Natural killer cell (primary cell): ENCODE measurements around the gene FRAS1. TPM values are rescaled to one million over a fixed set of nuclear protein-coding genes. Genes with fewer than 3 reads are reported as not detected.

Source experiments
- ATAC-seq, 3 donors: fragments of 150-1000 bp in 2 of 3; fragments of 200-7000 bp in 1 of 3; cut with Tn5 transposase; 1 replicate in 1 of 3; 2 replicates in 2 of 3; pipeline ENCODE4 v1.10.0; 2021; ENCODE audit warnings: mild to moderate bottlenecking in 2 of 3, moderate library complexity in 2 of 3
- DNase-seq, 2 donors: peaks; one replicate each; pipeline versions ENCODE4 v3.0.0 to v3.0.0-alpha.2; 2013 to 2021; ENCODE audit warnings: mixed read lengths in 1 of 2
- H3K27ac ChIP-seq: one replicate; pipeline ENCODE4 v1.5.1; 2013; ENCODE audit warnings: mild to moderate bottlenecking, low read length
- H3K27me3 ChIP-seq: one replicate; pipeline ENCODE4 v1.6.1; 2013; ENCODE audit warnings: low read length; ENCODE audit not compliant: control insufficient read depth, insufficient read depth
- H3K36me3 ChIP-seq: one replicate; pipeline ENCODE4 v1.6.1; 2013; ENCODE audit warnings: low read length; ENCODE audit not compliant: control insufficient read depth, insufficient read depth
- H3K4me1 ChIP-seq: one replicate; pipeline ENCODE4 v1.6.1; 2013; ENCODE audit warnings: low read length; ENCODE audit not compliant: control insufficient read depth, insufficient read depth
- H3K4me3 ChIP-seq: one replicate; pipeline ENCODE4 v1.5.1; 2013; ENCODE audit warnings: low read length
- H3K9me3 ChIP-seq: one replicate; pipeline ENCODE4 v1.6.1; 2013; ENCODE audit warnings: low read length; ENCODE audit not compliant: control insufficient read depth, insufficient read depth
- H3K27ac Mint-ChIP-seq, 2 donors: one replicate each; pipeline ENCODE4 v1.8.0; 2022; ENCODE audit warnings: mild to moderate bottlenecking in 2 of 2, mixed read lengths in 2 of 2, moderate library complexity in 1 of 2
- H3K27me3 Mint-ChIP-seq, 2 donors: one replicate each; pipeline ENCODE4 v1.8.0; 2022; ENCODE audit warnings: low read depth in 2 of 2, mixed read lengths in 2 of 2
- H3K36me3 Mint-ChIP-seq: one replicate; pipeline ENCODE4 v1.8.0; 2022; ENCODE audit warnings: mixed read lengths
- H3K4me1 Mint-ChIP-seq, 2 donors: one replicate each; pipeline ENCODE4 v1.8.0; 2022; ENCODE audit warnings: mixed read lengths in 2 of 2
- H3K4me3 Mint-ChIP-seq: one replicate; pipeline ENCODE4 v1.8.0; 2022; ENCODE audit warnings: mild to moderate bottlenecking, moderate library complexity, mixed read lengths
- H3K9me3 Mint-ChIP-seq, 2 donors: one replicate each; pipeline ENCODE4 v1.8.0; 2022; ENCODE audit warnings: mixed read lengths in 2 of 2
- WGBS: methylation state at CpG from one replicate; pipeline ENCODE4 v1.1.7; 2013; ENCODE audit warnings: missing lambda C conversion rate; ENCODE audit not compliant: insufficient coverage; 5-methylcytosine and 5-hydroxymethylcytosine counted together
- intact Hi-C: fragments of 100-400 bp; cut with micrococcal nuclease; formaldehyde crosslinking; loops from one replicate; pipeline ENCODE4 v1.14.2; 2022
- total RNA-seq, 4 donors: library from RNA; stranded (reverse); fragments of 120-200 nt in 1 of 4; gene quantifications; one replicate each; pipeline versions ENCODE4 v1.2.3 to v1.2.4, GENCODE V29; 2013 to 2022
- TF ChIP-seq, protein P1 (sequence below): fragments of 200-600 bp; IDR thresholded peaks from one replicate; pipeline ENCODE4 v1.8.0; 2022; ENCODE audit warnings: antibody characterized with exemption

Gene FRAS1
- total RNA-seq, 3 donors from 2014 or later (not counting 1 experiment from before 2014, with no cell fraction given): 0.15 to 0.31 TPM; not detected in 1

DNA sequence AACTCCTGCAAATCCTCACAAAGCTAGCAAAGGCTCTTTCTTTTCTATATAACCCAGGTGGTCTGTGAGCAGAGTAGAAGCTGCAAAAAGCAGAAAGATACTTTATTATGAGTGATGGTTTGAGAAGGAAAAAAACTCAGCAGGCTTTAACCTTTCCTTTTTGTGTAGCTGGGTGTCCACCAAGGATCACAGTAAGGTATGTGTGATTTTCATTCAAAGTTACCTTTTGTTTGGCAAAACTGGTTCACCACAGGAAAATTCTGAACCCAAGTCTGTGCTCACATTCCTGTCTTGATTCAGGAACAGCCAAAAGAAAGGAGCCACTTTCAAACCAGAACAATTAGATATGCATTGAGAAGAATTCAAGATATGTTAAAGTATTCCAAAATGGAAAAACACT is 35.7 kb downstream of the FRAS1 start:
- H3K36me3 Mint-ChIP-seq: no peaks in the 10 kb centered on the region
- TF ChIP-seq, protein P1, sequence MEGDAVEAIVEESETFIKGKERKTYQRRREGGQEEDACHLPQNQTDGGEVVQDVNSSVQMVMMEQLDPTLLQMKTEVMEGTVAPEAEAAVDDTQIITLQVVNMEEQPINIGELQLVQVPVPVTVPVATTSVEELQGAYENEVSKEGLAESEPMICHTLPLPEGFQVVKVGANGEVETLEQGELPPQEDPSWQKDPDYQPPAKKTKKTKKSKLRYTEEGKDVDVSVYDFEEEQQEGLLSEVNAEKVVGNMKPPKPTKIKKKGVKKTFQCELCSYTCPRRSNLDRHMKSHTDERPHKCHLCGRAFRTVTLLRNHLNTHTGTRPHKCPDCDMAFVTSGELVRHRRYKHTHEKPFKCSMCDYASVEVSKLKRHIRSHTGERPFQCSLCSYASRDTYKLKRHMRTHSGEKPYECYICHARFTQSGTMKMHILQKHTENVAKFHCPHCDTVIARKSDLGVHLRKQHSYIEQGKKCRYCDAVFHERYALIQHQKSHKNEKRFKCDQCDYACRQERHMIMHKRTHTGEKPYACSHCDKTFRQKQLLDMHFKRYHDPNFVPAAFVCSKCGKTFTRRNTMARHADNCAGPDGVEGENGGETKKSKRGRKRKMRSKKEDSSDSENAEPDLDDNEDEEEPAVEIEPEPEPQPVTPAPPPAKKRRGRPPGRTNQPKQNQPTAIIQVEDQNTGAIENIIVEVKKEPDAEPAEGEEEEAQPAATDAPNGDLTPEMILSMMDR: no peak

DNA sequence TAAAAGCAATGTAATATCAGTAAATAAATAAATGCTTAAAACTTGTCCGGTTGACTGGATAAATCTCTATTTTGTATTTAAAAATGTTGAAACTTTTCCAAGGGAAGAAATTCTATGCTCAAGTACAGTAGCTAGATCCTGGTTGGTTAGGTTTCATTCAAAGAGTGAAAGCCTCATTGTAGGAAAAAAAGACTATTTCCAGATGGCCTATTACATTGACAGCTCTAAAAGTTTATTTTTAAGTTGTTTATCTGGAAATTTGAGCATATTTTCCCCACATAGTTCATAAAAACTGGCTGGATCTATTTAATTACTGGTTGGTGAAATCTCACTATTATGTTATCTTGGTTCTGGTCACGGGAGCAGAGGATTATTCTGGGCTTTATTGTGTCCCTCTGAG is 38.0 kb downstream of the FRAS1 start:
- no peak overlapping the region for H3K27ac ChIP-seq
- Mint-ChIP-seq H3K27ac (no peak overlapping the region), H3K27me3 (peaks cover 5 to 18% of the 10 kb centered on the region in 2 donors), H3K9me3 (no peaks in the 10 kb centered on the region), H3K36me3 (no peaks in the 10 kb centered on the region), H3K4me3 (no peak overlapping the region), H3K4me1 (no peaks in the 10 kb centered on the region)
- H3K36me3 ChIP-seq: no peaks in the 10 kb centered on the region
- H3K27me3 ChIP-seq: no peaks in the 10 kb centered on the region
- H3K4me3 ChIP-seq: no peak overlapping the region
- no peaks in the 10 kb centered on the region for H3K4me1 ChIP-seq
- DNase-seq (no peak), ATAC-seq (no peak)
- TF ChIP-seq, protein P1: no peak
- 90% methylated on average over 2 of the region's 2 CpGs for WGBS
- H3K9me3 ChIP-seq: no peaks in the 10 kb centered on the region
- intact Hi-C loops: no loop called here

More for the DNA sequence above, 35.7 kb downstream of the FRAS1 start:
- no peak overlapping the region for H3K4me3 Mint-ChIP-seq
- Histone ChIP-seq H3K27me3 (no peaks in the 10 kb centered on the region), H3K27ac (no peak overlapping the region), H3K9me3 (no peaks in the 10 kb centered on the region), H3K4me1 (no peaks in the 10 kb centered on the region), H3K36me3 (no peaks in the 10 kb centered on the region), H3K4me3 (no peak overlapping the region)
- H3K27ac Mint-ChIP-seq: no peak overlapping the region
- no peak for DNase-seq
- ATAC-seq: no peak
- peaks cover 10 to 25% of the 10 kb centered on the region in 2 donors for H3K27me3 Mint-ChIP-seq
- intact Hi-C loops: no loop called here
- no peaks in the 10 kb centered on the region for H3K9me3 Mint-ChIP-seq
- H3K4me1 Mint-ChIP-seq: no peaks in the 10 kb centered on the region

DNA sequence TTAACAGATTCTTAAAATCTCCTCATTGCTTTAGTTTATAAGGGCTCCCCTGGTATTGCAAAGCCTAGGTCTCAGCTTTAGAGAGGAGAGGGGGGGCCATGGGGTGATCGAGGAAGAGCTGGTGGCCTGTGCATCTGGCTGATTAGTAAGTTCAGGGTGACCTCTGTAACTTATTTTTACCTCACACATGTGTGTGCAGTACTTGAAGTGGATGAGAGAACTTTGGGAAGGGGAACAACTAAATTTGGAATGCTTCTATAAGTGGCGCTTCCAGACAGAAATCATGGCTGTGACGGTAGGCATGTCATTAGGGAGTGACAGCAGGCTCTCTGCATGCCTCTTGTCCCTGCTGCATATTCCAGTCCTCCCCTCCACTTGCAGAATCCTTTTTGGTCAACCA is 41.9 kb downstream of the FRAS1 start:
- Histone ChIP-seq H3K27ac (no peak overlapping the region), H3K9me3 (no peaks in the 10 kb centered on the region), H3K4me3 (no peak overlapping the region), H3K4me1 (no peaks in the 10 kb centered on the region), H3K36me3 (no peaks in the 10 kb centered on the region), H3K27me3 (no peaks in the 10 kb centered on the region)
- Mint-ChIP-seq H3K27me3 (no peaks in the 10 kb centered on the region), H3K9me3 (no peaks in the 10 kb centered on the region), H3K27ac (no peak overlapping the region), H3K36me3 (no peaks in the 10 kb centered on the region), H3K4me3 (no peak overlapping the region), H3K4me1 (no peaks in the 10 kb centered on the region)
- intact Hi-C loops: loop anchor here (2.0 kb wide), 1 partner anchor 22 kb away; no protein-coding TSS in a partner anchor
- WGBS: 97% methylated on average over 3 of the region's 3 CpGs
- TF ChIP-seq, protein P1: no peak
- no peak for ATAC-seq
- DNase-seq: no peak

DNA sequence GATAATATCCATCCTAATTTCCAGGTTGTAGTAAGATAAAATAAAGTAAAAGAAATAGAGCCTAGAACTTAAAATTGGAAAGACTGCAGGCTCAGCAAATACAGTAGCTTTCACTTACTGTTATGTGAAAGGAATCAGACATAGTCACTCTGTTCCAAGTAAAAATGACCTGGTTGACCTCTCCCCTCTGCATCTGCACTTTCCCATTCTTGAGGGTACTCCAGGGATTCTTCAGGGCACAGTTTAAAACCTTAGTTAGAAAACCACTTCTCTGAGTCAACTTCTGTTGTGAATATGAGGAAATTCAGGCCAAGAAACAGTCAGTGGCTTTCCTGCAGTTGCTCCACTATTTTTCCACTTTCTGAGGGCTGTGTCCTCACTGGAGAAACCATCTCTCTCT is 42.9 kb downstream of the FRAS1 start:
- TF ChIP-seq, protein P1: no peak
- Mint-ChIP-seq H3K4me3 (no peak overlapping the region), H3K36me3 (no peaks in the 10 kb centered on the region), H3K9me3 (no peaks in the 10 kb centered on the region), H3K27ac (no peak overlapping the region), H3K4me1 (no peaks in the 10 kb centered on the region), H3K27me3 (peaks cover 0 to 2% of the 10 kb centered on the region in 2 donors)
- no peaks in the 10 kb centered on the region for H3K4me1 ChIP-seq
- H3K27ac ChIP-seq: no peak overlapping the region
- DNase-seq (no peak), ATAC-seq (no peak)
- no peaks in the 10 kb centered on the region for H3K27me3 ChIP-seq
- no peaks in the 10 kb centered on the region for H3K36me3 ChIP-seq
- H3K9me3 ChIP-seq: no peaks in the 10 kb centered on the region
- intact Hi-C loops: no loop called here
- no peak overlapping the region for H3K4me3 ChIP-seq
